GM18858 (cell line): ENCODE data around the gene TNNI2.
"Not testable (repeated sequence)": the region's sequence is repeated elsewhere in the genome, so short reads cannot be mapped to it uniquely, and the experiment has no call there.

ENCODE experiments used
- ATAC-seq: cut with Tn5 transposase; IDR thresholded peaks from one replicate; pipeline ENCODE4 v1.9.1; 2021; ENCODE audit not compliant: unreplicated experiment

TNNI2 gene

DNA sequence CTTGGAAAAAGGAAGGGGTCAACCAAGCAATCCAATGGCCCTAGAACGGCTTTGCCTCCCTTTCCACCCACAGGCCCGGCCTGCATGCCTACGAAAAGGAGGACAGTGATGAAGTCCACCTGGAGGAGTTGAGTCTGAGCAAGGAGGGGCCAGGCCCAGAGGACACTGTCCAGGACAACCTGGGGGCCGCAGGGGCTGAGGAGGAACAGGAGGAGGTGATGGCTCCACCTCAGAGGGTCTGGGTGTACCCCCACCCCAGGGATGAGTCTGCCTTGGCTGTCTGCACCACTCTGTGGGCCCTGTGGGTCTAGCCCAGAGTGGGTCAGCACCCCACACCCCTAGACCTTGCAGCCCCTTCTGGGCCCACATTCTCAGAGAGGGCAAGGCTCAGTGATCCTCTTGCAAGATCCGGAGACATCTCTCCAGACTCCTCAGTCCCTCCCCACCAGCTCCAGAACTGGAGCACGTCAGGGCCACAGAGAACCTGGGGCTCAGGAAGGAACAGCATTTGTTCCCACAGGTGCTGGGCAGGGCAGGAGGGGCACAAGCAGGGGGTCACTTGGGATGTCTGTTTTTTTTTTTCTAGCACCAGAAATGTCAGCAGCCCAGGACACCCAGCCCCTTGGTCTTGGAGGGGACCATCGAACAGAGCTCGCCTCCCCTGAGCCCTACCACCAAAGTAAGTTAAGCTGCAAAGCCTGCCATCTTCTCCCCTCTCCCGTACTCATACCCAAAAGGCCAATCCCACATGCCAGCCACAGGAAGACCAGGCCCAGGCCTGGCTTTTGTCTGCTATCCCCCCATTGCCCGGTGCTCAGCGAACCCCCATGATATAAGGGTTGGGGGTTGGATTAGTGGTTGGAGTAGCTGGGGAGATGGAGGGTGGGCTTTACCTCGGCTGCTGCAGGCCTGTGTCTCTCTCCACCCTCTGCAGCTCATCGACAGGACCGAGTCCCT is 44.8 kb downstream of the TNNI2 start:
- no peak for ATAC-seq

DNA sequence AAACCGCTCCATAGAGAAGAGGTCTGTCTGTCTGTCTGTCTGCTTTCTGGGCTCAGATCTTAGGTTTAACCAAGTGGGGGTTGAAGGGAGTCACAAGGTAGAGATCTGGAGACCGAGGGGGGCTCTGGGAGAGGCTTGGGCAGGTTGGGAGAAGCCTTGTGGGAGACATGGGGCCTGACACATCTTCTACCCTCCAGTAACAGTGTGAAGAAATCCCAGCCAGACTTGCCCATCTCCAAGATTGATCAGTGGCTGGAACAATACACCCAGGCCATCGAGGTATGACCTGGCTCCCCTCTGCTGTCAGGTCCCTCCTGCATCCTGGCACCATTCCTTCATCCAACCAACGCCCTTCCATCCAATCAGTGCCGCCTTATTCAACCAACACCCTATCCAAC is 45.5 kb downstream of the TNNI2 start:
- no peak for ATAC-seq

DNA sequence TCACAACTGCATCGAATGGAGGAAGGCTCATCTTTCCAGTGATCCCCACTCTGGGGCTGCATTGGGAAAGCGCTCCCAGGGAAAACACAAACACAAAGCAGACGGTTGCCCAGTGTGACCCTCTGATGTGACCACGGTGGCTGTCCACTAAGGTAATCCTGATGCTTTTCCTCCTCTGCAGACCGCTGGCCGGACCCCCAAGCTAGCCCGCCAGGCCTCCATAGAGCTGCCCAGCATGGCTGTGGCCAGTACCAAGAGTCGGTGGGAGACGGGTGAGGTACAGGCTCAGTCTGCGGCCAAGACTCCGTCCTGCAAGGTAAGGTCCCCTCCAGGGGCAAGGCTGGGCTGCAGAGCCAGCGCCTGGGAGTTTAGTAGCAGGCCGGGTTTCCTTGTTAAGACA is 47.8 kb downstream of the TNNI2 start:
- not testable (repeated sequence) for ATAC-seq

DNA sequence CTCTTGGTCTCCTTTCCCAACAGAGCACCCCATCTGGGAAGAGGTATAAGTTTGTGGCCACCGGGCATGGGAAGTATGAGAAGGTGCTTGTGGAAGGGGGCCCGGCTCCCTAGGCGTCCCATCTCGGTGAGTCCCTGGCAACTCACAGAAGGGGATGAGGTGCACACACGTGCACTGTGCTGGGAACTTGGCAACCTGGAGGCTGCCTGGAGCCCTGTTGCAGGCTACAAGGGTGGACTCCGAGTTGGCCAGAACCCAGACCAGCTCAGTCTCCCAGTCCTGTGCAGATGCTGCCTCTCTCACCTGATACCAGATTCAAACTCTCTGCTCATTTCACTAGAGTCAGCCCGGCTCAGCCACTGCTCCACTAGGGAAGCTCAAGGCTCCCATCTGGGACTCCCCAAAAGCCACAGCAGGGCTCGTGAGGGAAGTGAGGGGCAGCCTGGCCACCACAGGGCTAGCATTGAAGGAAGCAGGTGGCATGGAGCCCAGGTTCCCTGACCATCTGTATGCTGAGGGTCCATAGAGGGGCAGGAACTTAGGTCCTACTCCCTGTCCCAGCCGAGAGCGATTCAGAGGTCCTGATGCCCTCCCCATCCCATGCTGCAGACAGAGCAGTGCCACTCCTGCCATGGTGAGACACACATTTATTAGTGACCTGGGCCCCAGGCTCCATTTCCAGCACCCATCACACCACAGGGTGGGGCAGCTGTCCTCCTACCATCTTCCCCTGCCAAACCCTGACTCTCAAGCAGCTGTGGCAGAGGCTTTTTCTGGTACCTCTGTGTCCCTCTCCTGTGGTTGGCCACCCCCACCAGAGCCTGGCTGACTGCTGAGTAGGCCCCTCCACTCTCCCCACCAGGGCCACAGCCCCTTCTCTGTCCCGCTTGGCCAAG is 48.9 kb downstream of the TNNI2 start:
- ATAC-seq, result no peak

DNA sequence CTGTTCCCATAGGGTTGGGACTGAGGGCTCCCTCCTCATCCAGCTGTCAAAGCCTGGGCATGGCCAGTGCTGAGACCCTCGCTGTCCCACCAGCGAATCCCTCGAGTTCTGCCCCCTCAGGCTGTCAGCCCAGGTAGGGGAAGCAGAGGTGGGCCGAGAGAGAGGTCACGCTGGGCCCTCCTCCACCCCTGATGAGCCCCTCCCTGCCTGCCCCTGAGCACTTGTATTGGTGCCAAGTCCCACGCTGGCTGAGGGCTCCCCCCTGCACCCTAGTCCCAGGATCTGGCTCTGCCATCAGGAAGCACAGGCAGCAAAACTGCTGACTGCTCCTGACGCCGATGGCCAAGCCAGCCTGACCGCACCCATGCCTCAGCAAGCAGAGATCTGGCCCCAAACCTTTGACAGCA is 49.6 kb downstream of the TNNI2 start:
- ATAC-seq, result no peak

DNA sequence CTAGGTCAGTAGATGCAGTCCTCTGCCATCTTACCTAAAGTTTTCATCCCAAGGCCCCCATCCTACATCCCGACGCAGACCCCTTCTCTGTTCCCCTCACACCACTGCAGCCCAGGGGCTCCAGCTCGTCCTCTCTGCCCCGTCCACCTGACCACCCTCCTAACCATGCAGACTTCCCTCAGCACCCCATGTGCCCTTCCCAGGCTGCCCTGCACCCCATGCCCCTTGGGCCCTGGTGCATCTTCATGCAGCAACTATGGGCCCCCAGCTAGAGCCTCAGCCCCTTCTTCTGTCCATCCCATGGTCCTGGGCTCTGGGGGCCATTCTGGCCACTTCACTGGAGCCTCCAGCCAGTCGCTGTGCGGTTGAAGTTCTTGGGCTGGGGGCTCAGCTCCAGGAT is 50.0 kb downstream of the TNNI2 start:
- no peak for ATAC-seq

DNA sequence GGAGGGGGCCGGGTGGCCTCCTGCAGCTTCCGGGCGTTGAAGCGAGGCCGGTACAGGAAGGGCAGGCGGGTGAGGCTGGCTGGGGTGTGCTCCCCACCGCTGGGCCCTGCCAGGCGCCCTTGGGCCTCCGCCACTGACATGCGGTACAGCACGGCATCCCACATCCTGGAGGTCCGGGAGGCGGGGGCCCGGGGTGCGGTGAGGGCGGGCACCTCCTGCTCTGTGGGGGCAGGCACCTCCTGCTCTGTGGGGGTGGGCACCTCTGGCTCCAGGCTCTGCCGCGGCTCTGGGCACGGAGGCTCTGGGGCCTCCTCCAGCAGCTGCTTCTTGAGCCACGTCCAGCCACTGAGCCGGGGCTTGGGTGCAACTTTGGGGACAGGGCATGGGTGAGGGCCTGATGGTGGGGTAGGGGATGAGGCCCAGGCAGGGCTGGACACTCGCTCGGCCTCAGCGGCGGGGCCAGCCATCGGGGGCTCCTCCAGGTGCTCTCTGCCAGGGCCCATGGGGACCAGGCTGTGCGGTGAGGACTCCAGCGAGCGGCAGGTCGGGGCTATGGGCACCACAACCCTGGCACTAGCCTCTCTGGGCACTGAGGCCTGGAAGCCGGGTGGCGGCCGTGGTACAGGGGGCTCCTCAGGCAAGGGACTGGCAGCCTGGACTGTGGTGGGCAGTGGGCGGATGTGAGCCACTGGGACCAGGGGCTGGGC is 50.6 kb downstream of the TNNI2 start:
- no peak for ATAC-seq

DNA sequence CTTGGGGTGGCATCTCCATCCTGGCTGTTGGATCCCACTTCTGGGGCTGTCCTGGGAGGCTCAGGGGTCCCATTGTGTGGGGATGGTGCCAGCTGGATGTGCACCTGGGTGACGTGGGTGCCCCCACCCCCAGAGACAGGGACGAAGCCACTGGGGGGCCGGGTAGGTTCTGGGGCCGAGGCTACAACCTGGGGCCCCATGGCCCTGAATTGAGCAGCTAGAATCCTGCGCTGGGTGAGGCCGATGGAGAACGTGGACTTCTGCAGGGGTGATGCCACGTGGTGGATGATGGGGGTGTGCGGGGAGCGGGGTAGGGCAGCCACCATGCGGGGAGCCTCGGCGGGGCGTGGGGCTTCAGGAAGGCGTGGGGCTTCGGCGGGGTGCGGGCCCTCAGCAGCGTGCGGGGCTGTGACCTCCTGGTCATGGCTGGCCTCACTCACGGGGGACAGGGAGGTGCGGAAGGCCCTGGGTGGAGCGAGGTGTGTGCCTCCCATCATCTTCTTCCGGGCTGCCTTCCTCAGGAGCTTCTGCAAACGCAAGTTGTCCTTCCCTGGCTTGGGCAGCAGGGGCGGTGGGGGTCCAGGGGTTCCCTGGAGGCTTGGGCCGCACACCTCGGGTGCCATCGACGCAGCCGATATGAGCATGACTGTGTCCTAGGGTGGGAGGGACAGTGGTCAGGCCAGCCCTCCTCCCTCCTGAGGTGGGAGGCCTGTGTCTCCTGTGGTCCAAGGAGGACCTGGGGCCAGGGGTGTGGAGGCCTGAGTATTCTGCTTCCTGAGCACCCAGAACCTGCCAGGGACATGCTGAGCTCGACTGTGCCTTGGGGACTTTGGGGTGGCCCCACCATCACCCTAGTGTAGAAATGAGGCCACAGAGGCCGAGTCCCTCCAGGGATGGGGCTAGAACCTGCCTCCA is 51.4 kb downstream of the TNNI2 start:
- no peak for ATAC-seq
